ENCODE measurements around the gene HIPK4. TPM values are rescaled to one million over a fixed set of nuclear protein-coding genes. Genes with fewer than 3 reads are reported as not detected.

HIPK4 gene
- total RNA-seq, 1 experiment from 2014 or later: 0.31 TPM

DNA sequence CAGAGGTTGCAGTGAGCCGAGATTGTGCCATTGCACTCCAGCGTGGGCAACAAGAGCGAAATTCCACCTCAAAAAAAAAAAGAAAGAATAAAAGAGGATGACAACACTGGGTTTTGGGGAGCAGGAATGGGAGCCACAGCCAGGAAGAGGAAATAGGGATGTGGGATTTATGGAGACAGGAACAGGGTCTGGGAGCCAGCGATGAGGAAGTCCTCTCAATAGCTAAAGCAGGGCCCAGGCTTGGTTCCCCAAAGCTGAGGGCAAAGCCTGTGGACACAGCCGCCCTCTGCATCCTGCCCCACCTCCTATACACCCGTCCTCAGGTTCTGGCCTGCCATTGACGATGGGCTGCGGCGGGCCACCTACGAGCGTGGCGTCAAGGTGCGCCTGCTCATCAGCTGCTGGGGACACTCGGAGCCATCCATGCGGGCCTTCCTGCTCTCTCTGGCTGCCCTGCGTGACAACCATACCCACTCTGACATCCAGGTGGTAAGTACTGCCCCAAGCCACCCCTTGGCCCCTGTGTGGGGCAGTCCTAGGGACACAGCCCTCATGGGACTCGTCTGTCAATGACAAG is 13.6 kb downstream of the HIPK4 start:
- ATAC-seq (no peak), DNase-seq (ENCODE audit: low spot score) (no peak)
- no peaks in the 10 kb centered on the region for H3K4me1 Mint-ChIP-seq
- POLR2A ChIA-PET: no interaction called here
- H3K36me3 Mint-ChIP-seq: peaks cover 24% of the 10 kb centered on the region
- CTCF ChIA-PET: no interaction called here
- H3K9me3 Mint-ChIP-seq: no peaks in the 10 kb centered on the region
- H3K4me3 Mint-ChIP-seq: no peak overlapping the region
- TF ChIP-seq JUN (CRISPR knock-in tag; IDR thresholded peaks at IDR 0.05): no peak
- no peak for TF ChIP-seq ZNF317 (CRISPR knock-in tag; IDR thresholded peaks at IDR 0.05; ENCODE audit: borderline replicate concordance, low read depth)
- TF ChIP-seq ZNF416 (CRISPR knock-in tag; IDR thresholded peaks at IDR 0.05): no peak
- no peak for TF ChIP-seq TEAD1 (CRISPR knock-in tag; IDR thresholded peaks at IDR 0.05)
- no peak for TF ChIP-seq FOXP1 (CRISPR knock-in tag; IDR thresholded peaks at IDR 0.05; ENCODE audit: borderline replicate concordance)
- TF ChIP-seq, protein P1, sequence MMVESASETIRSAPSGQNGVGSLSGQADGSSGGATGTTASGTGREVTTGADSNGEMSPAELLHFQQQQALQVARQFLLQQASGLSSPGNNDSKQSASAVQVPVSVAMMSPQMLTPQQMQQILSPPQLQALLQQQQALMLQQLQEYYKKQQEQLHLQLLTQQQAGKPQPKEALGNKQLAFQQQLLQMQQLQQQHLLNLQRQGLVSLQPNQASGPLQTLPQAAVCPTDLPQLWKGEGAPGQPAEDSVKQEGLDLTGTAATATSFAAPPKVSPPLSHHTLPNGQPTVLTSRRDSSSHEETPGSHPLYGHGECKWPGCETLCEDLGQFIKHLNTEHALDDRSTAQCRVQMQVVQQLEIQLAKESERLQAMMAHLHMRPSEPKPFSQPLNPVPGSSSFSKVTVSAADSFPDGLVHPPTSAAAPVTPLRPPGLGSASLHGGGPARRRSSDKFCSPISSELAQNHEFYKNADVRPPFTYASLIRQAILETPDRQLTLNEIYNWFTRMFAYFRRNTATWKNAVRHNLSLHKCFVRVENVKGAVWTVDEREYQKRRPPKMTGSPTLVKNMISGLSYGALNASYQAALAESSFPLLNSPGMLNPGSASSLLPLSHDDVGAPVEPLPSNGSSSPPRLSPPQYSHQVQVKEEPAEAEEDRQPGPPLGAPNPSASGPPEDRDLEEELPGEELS (CRISPR knock-in tag; IDR thresholded peaks at IDR 0.05): no peak
- no peak for TF ChIP-seq ATF1 (CRISPR knock-in tag; IDR thresholded peaks at IDR 0.05)
- no peak for TF ChIP-seq ZNF423 (CRISPR knock-in tag; IDR thresholded peaks at IDR 0.05)
- TF ChIP-seq TEAD4 (CRISPR knock-in tag; IDR thresholded peaks at IDR 0.05): no peak
- no peak for TF ChIP-seq ETV6 (CRISPR knock-in tag; IDR thresholded peaks at IDR 0.05)
- TF ChIP-seq, protein P2, sequence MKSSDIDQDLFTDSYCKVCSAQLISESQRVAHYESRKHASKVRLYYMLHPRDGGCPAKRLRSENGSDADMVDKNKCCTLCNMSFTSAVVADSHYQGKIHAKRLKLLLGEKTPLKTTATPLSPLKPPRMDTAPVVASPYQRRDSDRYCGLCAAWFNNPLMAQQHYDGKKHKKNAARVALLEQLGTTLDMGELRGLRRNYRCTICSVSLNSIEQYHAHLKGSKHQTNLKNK (CRISPR knock-in tag; IDR thresholded peaks at IDR 0.05): no peak
- TF ChIP-seq ZNF219 (CRISPR knock-in tag; IDR thresholded peaks at IDR 0.05; ENCODE audit: borderline replicate concordance): no peak
- TF ChIP-seq, protein P3, sequence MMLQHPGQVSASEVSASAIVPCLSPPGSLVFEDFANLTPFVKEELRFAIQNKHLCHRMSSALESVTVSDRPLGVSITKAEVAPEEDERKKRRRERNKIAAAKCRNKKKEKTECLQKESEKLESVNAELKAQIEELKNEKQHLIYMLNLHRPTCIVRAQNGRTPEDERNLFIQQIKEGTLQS (CRISPR knock-in tag; conservative IDR thresholded peaks at IDR 0.05): no peak
- TF ChIP-seq, protein P4, sequence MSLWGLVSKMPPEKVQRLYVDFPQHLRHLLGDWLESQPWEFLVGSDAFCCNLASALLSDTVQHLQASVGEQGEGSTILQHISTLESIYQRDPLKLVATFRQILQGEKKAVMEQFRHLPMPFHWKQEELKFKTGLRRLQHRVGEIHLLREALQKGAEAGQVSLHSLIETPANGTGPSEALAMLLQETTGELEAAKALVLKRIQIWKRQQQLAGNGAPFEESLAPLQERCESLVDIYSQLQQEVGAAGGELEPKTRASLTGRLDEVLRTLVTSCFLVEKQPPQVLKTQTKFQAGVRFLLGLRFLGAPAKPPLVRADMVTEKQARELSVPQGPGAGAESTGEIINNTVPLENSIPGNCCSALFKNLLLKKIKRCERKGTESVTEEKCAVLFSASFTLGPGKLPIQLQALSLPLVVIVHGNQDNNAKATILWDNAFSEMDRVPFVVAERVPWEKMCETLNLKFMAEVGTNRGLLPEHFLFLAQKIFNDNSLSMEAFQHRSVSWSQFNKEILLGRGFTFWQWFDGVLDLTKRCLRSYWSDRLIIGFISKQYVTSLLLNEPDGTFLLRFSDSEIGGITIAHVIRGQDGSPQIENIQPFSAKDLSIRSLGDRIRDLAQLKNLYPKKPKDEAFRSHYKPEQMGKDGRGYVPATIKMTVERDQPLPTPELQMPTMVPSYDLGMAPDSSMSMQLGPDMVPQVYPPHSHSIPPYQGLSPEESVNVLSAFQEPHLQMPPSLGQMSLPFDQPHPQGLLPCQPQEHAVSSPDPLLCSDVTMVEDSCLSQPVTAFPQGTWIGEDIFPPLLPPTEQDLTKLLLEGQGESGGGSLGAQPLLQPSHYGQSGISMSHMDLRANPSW (CRISPR knock-in tag; conservative IDR thresholded peaks at IDR 0.05; ENCODE audit: low read depth): no peak
- TF ChIP-seq, protein P5, sequence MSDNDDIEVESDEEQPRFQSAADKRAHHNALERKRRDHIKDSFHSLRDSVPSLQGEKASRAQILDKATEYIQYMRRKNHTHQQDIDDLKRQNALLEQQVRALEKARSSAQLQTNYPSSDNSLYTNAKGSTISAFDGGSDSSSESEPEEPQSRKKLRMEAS (CRISPR knock-in tag; IDR thresholded peaks at IDR 0.05): no peak
- no peak for TF ChIP-seq ZNF121 (CRISPR knock-in tag; IDR thresholded peaks at IDR 0.05)
- H3K27ac Mint-ChIP-seq: no peak overlapping the region
- H3K27me3 Mint-ChIP-seq (ENCODE audit: low read depth): no peaks in the 10 kb centered on the region

DNA sequence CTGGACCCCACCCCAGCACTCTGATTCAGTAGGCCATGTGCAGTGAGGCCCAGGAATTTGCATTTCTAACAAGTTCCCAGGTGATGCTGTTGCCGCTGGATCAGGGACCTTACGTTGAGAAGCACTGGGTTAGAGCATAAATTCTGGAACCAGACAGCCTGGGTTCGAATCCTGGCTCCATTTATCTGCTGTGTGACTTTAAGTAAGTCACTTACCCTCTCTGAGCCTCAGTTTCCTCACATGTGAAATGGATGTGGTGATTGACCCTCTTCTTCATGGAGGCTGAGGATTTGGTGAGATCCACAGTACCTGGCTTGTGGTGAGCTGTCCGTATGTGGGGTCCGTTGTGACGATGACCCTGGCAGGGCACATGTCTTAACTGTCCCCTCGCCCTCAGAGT is 15.9 kb downstream of the HIPK4 start:
- CTCF ChIA-PET: interaction anchor here (0.6 kb wide), 1 partner anchor 140 kb away, joined by 5 read pairs; no protein-coding TSS in a partner anchor
- Mint-ChIP-seq H3K4me1 (no peaks in the 10 kb centered on the region), H3K27me3 (ENCODE audit: low read depth) (no peaks in the 10 kb centered on the region), H3K9me3 (no peaks in the 10 kb centered on the region), H3K36me3 (peaks cover 27% of the 10 kb centered on the region), H3K27ac (no peak overlapping the region), H3K4me3 (no peak overlapping the region)
- POLR2A ChIA-PET: no interaction called here
- TF ChIP-seq, protein P6, sequence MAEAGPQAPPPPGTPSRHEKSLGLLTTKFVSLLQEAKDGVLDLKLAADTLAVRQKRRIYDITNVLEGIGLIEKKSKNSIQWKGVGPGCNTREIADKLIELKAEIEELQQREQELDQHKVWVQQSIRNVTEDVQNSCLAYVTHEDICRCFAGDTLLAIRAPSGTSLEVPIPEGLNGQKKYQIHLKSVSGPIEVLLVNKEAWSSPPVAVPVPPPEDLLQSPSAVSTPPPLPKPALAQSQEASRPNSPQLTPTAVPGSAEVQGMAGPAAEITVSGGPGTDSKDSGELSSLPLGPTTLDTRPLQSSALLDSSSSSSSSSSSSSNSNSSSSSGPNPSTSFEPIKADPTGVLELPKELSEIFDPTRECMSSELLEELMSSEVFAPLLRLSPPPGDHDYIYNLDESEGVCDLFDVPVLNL (CRISPR knock-in tag; IDR thresholded peaks at IDR 0.05; ENCODE audit: borderline replicate concordance, low read depth): no peak
- TF ChIP-seq TEAD4 (CRISPR knock-in tag; IDR thresholded peaks at IDR 0.05) (no peak), SMAD4 (CRISPR knock-in tag; IDR thresholded peaks at IDR 0.05) (no peak)
- DNase-seq (ENCODE audit: low spot score) (no peak), ATAC-seq (no peak)

All from WTC11 (cell line).